HS-5 (cell line): ENCODE measurements around the gene SLC4A7.
"Not testable (repeated sequence)": the region's sequence is repeated elsewhere in the genome, so short reads cannot be mapped to it uniquely, and the experiment has no call there.

ENCODE experiments used
- DNase-seq: peaks from one replicate; pipeline ENCODE4 v3.0.0-alpha.2; 2012; ENCODE audit warnings: low read depth

Gene SLC4A7

GRCh38 chr3:27486336-27486735 is 2.2 kb upstream of the SLC4A7 start:
- no peak for DNase-seq

DNA sequence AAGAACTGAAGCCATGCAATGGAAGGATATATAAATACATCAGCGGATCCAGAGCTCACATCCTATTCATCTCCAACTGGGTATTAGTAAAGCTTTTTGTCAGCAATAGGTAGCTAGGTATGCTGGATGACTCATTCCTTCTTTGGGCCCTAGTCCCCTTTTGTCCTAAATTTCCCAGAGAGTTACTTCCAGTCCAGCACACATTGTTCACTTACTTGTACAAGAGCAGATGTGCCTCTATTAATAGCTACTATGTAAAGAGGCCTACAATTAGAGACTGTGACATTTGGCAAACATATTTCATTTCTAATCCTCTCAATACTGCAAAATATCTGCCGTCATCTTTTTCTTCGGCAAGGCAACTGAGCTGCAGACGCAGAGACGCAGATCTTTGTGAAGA is 1.7 kb upstream of the SLC4A7 start:
- no peak for DNase-seq

GRCh38 chr3:27483117-27484014 is 818 bp downstream of the SLC4A7 start:
- DNase-seq, result peak; percentile 37

- no peak for DNase-seq
Measured at GRCh38 chr3:27479806-27480543, 4.2 kb downstream of the SLC4A7 start.

DNA sequence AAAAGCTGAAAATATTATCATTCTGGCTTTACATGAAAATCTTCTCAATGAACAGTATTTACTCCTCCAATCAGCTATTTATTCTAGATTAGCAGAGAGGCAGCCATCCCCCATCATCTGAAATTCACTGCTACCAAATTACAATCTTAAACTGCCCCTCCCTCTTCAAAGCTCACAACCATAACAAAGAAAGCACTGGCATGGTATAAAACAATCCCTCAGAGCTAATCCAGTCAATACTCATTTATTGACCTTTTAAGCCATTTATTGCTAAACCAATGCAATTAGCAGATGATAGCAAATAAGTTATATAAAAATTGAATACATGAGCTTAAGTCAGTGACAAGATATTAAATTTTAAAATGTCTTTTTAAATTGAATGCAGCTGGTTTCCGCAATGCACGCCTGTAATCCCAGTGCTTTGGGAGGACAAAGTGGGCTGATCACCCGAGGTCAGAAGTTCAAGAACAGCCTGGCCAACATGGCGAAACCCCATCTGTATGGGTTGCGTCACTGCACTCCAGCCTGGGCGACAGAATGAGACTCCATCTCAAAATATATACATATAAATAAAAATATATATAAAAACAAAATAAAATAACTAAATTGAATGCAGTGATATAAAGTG is 12.1 kb downstream of the SLC4A7 start:
- no peak for DNase-seq

DNA sequence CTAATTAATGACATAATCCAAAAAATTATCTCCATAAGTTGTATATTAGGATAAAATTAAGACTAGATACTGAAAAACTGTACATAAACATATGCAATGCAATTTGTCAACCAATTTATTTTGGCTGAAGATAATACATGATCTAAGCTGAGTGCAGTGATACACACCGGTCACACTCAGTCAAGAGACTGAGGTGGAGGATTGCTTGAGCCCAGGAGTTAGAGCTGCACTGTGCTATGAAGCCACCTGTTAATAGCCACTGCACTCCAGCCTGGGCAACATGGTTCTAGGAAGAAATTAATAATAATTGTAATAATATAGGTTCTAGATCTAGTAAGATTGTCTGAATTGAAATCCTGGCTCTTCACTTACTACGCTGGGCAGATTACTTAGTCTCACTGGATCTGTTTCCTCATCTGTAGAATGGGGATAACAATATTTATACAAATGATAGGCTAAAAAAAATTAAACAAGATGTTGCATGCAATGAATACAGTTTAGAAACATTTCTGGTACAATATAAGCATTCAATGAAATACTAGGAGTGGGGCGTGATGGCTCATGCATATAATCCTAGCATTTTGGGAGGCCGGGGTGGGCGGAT is 15.8 kb downstream of the SLC4A7 start:
- no peak for DNase-seq

DNA sequence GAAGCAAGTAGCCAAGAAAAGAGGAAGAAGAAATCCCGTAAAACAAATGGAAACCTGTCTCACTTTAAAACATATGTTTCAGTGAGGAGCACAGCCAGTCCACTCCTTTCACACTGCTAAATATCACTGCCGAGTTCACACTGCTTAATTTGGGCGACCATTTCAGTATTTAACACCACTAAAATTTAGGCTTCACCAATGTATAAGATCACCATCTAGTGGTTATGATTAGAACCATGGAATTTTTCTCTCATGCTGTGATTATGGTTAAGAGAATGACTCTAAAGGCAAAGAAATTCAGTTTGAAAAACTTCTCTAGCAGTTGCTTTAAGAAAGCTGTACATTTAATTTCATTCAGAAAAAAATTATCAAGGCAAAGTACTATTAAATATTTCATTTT is 16.6 kb downstream of the SLC4A7 start:
- DNase-seq, result no peak

DNA sequence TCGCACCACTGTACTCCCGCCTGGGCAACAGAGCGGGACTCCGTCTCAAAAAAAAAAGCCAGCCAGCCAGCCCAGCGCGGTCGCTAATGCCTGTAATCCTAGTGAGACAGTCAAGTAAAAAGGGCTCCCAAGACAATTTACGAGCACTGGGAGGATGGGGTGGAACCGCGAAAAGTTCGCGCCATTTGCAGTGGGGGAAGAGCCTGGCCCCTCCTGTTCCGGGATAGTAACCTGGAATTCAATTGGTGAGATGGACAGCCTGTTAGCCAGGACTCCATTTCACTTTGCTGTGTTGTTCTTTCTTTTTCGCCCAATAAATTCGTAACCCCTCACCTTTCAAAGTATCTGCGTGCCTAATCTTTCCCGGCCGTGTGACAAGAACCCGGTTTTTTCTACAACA is 19.5 kb downstream of the SLC4A7 start:
- DNase-seq, result no peak

DNA sequence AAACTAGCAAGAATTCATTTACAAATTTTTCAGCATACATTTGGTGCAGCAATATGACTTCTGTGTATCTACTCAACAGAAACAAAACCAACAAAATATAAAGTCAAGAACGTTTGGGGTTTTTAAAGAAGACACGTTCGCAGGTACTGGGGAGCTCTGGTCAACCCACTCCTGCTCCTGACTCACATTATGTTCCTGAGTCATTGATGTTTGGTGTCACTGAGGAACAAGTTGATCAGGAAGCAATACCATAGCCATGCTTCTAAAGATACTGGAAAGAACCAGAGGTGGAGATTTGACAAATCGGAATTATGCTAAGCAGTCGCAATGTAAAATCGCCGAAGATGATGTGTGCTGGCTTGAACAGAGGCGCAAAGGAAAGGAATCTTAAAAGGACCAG is 22.0 kb downstream of the SLC4A7 start:
- DNase-seq, result no peak

GRCh38 chr3:27458929-27459328 is 25.3 kb downstream of the SLC4A7 start:
- no peak for DNase-seq

GRCh38 chr3:27456554-27456953 is 27.6 kb downstream of the SLC4A7 start:
- DNase-seq, result no peak

DNA sequence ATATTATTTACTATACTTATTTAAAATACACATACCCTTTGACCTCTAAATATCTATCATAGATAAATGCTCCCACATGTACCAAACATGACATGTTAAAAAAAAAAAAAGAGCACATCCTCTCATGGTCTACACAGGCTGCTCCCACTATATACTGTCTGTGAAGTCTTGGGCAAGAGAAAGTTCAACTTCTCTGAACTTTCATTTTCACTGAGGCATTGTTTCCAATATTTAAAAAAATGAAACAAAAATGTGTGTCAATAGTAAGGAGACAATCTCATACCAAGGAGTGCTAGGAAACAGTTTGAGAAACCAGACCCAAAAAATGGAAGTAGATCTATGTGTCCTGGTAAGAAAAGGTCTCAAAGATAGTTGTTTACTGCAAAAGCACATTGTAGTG is 29.3 kb downstream of the SLC4A7 start:
- DNase-seq, result no peak

DNA sequence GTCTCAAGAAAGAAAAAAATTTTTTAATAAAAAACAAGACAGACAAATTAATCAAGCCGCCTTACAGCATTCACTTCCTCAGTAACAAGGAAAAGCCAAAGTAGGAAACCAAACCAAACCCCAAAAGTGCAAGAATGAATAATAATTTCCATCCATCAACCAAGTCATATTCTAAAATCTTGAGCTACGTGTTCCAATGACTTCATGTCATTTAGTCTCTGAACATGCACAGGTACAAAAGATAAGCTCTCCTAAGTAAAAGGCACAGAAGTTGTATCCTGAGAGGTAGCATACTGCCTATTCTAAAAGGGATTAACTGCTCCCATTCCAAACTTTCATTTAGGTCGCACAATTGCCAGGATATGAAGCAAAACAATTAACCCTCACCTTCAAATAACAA is 29.7 kb downstream of the SLC4A7 start:
- DNase-seq, result no peak

GRCh38 chr3:27452368-27453090 is 31.7 kb downstream of the SLC4A7 start:
- no peak for DNase-seq

DNA sequence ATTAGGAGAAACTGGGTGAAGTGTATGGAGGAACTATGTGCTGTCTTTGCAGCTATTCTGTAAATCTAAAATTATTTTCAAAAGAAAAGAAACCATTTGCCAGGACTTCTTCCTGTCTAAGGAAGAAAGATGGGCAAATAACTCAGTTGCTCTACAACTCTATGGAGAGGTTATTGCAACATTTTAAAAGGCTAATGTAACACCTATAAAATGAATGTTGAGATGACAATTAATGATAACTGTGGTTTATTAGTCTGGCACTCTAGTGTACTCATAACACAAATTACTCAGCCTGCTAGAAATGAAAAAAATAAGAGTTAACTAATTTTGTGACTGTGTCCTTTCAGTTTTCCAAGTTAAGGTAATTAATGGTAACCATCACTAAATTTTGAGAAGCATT is 32.3 kb downstream of the SLC4A7 start:
- no peak for DNase-seq

DNA sequence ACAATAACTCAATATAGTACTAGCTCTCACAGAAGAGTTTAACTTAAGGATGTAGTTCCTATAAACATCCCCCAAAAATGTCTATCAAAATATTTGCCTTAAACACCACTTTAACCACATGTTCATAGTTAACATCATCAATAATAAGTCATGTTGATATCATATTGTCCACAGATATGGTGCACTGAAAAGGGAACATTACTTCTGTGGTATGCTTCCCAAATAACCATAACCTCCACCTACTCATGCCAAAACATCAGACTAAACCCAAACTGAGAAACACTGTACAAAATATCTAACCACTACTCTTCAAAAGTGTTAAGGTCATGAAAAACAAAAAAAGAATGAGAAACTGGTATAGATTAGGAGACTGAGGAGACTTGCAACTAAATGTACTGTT is 32.9 kb downstream of the SLC4A7 start:
- DNase-seq, result no peak

- no peak for DNase-seq
Measured at GRCh38 chr3:27449530-27450150, 34.5 kb downstream of the SLC4A7 start.

DNA sequence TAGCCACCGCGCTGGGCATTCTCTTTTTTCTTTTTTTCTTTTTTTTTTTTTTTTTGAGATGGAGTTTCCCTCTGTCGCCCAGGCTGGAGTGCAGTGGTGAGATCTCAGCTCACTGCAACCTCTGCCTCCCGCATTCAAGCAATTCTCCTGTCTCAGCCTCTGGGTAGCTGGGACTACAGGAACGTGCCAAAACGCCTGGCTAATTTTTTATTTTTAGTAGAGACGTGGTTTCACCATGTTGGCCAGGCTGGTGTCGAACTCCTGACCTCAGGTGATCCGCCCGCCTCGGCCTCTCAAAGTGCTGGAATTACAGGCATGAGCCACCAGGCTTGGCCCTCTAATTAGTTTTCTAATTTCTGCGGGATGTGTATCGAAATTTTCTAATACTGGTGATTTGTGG is 41.2 kb downstream of the SLC4A7 start:
- not testable (repeated sequence) for DNase-seq

- DNase-seq, result not testable (repeated sequence)
Measured at GRCh38 chr3:27438352-27438751, 45.8 kb downstream of the SLC4A7 start.

GRCh38 chr3:27431116-27431515 is 53.1 kb downstream of the SLC4A7 start:
- DNase-seq, result peak; percentile 97

GRCh38 chr3:27429909-27430308 is 54.3 kb downstream of the SLC4A7 start:
- no peak for DNase-seq
